GM19452 (cell line): ENCODE measurements around the gene E2F4.

Experiments used
- ATAC-seq: cut with Tn5 transposase; IDR thresholded peaks from one replicate; pipeline ENCODE4 v1.9.1; 2021; ENCODE audit not compliant: unreplicated experiment

The E2F4 gene

GRCh38 chr16:67207249-67208091 lies 15.5 kb downstream of the E2F4 start:
- no peak for ATAC-seq

- ATAC-seq = no peak
Observed at GRCh38 chr16:67208154-67208896, 16.4 kb downstream of the E2F4 start.

- no peak for ATAC-seq
Observed at GRCh38 chr16:67209565-67209964, 17.6 kb downstream of the E2F4 start.

GRCh38 chr16:67210069-67210937 lies 18.3 kb downstream of the E2F4 start:
- no peak for ATAC-seq

- no peak for ATAC-seq
Observed at GRCh38 chr16:67211674-67212073, 19.7 kb downstream of the E2F4 start.

GRCh38 chr16:67212766-67213165 lies 20.8 kb downstream of the E2F4 start:
- no peak for ATAC-seq

GRCh38 chr16:67213197-67214019 lies 21.5 kb downstream of the E2F4 start:
- no peak for ATAC-seq

- no peak for ATAC-seq
Observed at GRCh38 chr16:67215706-67216105, 23.8 kb downstream of the E2F4 start.

GRCh38 chr16:67216612-67217490 lies 24.9 kb downstream of the E2F4 start:
- ATAC-seq = no peak

GRCh38 chr16:67223992-67224391 lies 32.0 kb downstream of the E2F4 start:
- ATAC-seq = no peak

GRCh38 chr16:67226295-67226803 lies 34.4 kb downstream of the E2F4 start:
- ATAC-seq = no peak

GRCh38 chr16:67226804-67227566 lies 35.0 kb downstream of the E2F4 start, which contains the start of gene TMEM208:
TSS of gene TMEM208 (plus strand) at chr16:67227130. CDS start at chr16:67227219, 89 bp downstream.
- peak; percentile 93 for ATAC-seq

- no peak for ATAC-seq
Observed at GRCh38 chr16:67227567-67227921, 35.6 kb downstream of the E2F4 start.

- no peak for ATAC-seq
Observed at GRCh38 chr16:67228034-67228785, 36.3 kb downstream of the E2F4 start.

GRCh38 chr16:67228905-67229304 lies 37.0 kb downstream of the E2F4 start:
- no peak for ATAC-seq

- ATAC-seq = no peak
Observed at GRCh38 chr16:67229906-67230808, 38.2 kb downstream of the E2F4 start.
